CD4-positive, alpha-beta T cell treated with Interferon gamma for 1 hour (primary cell): Measurements from ENCODE around the gene ZNF486.
"Not testable (repeated sequence)": the region's sequence is repeated elsewhere in the genome, so short reads cannot be mapped to it uniquely, and the experiment has no call there.

Experiments used
- DNase-seq: peaks from one replicate; pipeline ENCODE4 v3.0.0-alpha.2; 2020

The ZNF486 gene

DNA sequence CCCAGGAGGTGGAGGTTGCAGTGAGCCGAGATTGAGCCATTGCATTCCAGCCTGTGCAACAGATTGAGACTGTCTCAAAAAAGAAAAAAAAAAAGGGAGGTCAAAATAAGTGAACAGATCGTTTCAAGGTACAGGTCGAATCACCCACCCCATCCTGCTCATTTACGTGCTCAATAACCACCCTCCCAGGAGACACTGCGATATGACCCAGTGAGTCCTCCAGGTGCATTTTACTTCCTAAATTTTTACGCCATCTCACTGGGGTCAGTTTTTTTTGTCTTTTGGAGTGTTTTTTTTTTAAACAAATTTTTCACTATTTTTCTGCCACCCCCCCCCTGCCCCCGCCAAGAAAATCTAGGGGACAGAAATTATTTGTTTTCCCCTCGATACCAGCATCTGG lies 68.1 kb downstream of the ZNF486 start:
- DNase-seq = no peak

- peak; percentile 88 for DNase-seq
These were observed 71.0 kb downstream of the ZNF486 start for GRCh38 chr19:20237773-20238623.

DNA sequence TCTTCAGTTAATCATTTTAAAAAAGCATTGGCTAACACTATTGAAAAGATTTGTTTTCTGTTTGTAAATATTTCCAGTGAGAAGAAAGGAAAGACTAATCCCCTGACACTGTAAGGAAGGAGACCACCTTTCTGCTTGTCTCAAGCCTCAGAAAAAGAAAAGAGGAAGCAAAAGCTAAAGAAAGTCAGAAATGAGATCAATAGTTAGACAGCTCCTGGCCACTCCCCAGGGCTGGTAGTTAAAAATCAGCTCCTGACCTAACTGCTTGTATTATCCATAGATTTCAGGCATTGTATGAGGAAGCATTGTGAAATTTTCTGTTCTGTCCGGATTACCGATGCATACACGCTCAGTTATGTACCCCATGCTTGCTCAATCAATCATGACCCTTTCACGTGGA lies 76.6 kb downstream of the ZNF486 start:
- DNase-seq = no peak

- no peak for DNase-seq
These were observed 77.3 kb downstream of the ZNF486 start for GRCh38 chr19:20244356-20244755.

DNA sequence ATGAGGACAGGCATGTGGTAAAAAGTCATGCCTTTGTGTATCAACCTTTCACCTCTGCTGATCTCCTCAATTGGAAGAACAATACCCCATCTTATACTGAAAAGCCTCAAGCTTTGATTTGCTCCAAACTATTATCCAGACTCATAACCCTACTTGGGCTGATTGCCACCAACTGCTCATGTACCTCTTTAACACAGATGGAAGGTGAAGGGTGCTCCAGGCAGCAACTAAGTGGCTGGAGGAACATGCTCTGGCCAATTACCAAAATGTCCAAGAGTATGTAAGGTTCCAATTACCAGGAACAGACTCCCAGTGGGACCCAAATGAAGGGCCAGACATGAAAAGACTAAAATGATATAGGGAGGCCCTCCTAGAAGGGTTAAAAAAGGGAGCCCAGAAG lies 78.3 kb downstream of the ZNF486 start:
- no peak for DNase-seq

DNA sequence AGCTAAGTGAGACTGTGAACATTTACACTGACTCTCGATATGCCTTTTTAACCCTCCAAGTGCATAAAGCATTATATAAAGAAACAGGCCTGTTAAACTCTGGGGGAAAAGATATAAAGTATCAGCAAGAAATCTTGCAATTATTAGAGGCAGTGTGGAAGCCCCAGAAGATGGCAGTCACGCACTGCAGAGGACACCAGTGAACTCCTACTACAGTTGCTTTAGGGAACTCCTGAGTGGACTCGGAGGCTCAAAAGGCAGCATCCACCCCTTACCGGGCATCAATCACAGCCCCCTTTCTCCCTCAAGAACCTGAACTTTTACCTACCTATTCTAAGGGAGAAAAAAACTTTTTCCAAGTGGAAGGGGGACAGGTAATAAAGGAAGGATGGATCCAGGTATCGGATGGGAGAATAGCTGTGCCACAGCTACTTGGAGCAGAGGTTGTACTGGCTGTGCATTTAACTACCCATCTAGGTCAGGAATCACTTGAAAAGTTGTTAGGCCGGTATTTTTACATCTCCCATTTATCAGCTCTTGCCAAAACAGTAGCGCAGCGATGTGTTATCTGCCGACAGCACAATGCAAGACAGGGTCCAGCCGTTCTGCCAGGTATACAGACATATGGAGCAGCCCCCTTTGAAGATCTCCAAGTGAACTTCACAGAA lies 80.1 kb downstream of the ZNF486 start:
- DNase-seq = no peak

DNA sequence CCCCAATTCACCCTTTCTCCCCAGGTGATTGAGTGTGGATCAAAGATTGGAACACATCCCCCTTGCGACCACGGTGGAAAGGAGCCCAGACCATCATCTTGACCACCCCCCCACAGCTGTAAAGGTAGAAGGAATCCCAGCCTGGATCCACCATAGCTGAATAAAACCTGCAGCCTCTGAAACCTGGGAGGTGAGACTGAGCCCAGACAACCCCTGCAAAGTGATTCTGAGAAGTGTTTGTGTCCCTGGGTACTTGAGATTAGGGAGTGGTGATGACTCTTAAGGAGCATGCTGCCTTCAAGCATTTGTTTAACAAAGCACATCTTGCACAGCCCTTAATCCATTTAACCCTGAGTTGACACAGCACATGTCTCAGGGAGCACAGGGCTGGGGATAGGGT lies 81.2 kb downstream of the ZNF486 start:
- not testable (repeated sequence) for DNase-seq
